Forelimb muscle (tissue), 1 donor: Measurements from ENCODE around the gene MAX. TPM values are rescaled to one million over a fixed set of nuclear protein-coding genes. Genes with fewer than 3 reads are reported as not detected.

Source experiments
- DNase-seq: peaks from one replicate; pipeline ENCODE4 v3.0.0-alpha.2; 2013; ENCODE audit warnings: low read depth
- polyA plus RNA-seq: library from polyadenylated mRNA; unstranded; fragments of 120-200 nt; gene quantifications from one replicate; pipeline ENCODE4 v1.2.1, GENCODE V29; 2013; ENCODE audit not compliant: insufficient read length

MAX gene
- polyA plus RNA-seq, 1 donor: 27.4 TPM

- no peak for DNase-seq
These were observed 28.6 kb downstream of the MAX start for GRCh38 chr14:65073605-65074201.

- no peak for DNase-seq
These were observed 29.4 kb downstream of the MAX start for GRCh38 chr14:65072937-65073336.

GRCh38 chr14:65072256-65072655 is 30.1 kb downstream of the MAX start:
- no peak for DNase-seq

GRCh38 chr14:65071544-65071943 is 30.8 kb downstream of the MAX start:
- DNase-seq: no peak

- no peak for DNase-seq
These were observed 31.8 kb downstream of the MAX start for GRCh38 chr14:65070471-65070976.

GRCh38 chr14:65069874-65070413 is 32.4 kb downstream of the MAX start:
- no peak for DNase-seq

- no peak for DNase-seq
These were observed 36.6 kb downstream of the MAX start for GRCh38 chr14:65065719-65066118.

GRCh38 chr14:65062096-65063075 is 39.9 kb downstream of the MAX start:
- no peak for DNase-seq

- DNase-seq: no peak
These were observed 44.6 kb downstream of the MAX start for GRCh38 chr14:65057695-65058094.

- no peak for DNase-seq
These were observed 47.7 kb downstream of the MAX start for GRCh38 chr14:65054471-65055085.

GRCh38 chr14:65053466-65053865 is 48.9 kb downstream of the MAX start:
- DNase-seq: no peak

GRCh38 chr14:65052832-65053231 is 49.5 kb downstream of the MAX start:
- no peak for DNase-seq

GRCh38 chr14:65045709-65046108 is 56.6 kb downstream of the MAX start:
- DNase-seq: no peak

GRCh38 chr14:65045006-65045405 is 57.3 kb downstream of the MAX start:
- no peak for DNase-seq

GRCh38 chr14:65044596-65044959 is 57.7 kb downstream of the MAX start:
- no peak for DNase-seq

GRCh38 chr14:65043893-65044595 is 58.3 kb downstream of the MAX start:
- no peak for DNase-seq

GRCh38 chr14:65042731-65043372 is 59.5 kb downstream of the MAX start:
- DNase-seq: no peak

- no peak for DNase-seq
These were observed 60.0 kb downstream of the MAX start for GRCh38 chr14:65042296-65042695.

- no peak for DNase-seq
These were observed 60.8 kb downstream of the MAX start for GRCh38 chr14:65041434-65041915.

GRCh38 chr14:65040666-65041433 is 61.5 kb downstream of the MAX start:
- DNase-seq: no peak
